ENCODE results near the gene GLTP.

GLTP gene

DNA sequence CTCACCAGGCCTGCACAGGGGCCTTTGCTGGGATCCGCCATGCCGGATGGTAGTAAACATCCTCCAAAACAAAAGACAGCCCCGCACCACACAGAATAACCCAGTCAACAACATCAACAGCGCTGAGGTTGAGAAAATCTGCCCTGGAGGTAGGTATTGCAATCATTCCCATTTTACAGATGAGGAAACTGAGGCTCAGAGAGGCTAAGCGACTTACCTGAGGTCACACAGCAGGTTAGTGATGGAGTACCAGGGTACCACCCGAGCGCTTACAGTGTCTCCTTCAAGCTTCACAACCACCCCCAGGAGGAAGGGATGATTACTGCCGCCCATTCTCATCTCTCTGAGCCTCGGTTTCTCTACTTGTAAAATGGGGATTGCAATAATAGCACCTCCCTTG, 62.1 kb downstream of the GLTP start:
- FAIRE-seq = no peak

DNA sequence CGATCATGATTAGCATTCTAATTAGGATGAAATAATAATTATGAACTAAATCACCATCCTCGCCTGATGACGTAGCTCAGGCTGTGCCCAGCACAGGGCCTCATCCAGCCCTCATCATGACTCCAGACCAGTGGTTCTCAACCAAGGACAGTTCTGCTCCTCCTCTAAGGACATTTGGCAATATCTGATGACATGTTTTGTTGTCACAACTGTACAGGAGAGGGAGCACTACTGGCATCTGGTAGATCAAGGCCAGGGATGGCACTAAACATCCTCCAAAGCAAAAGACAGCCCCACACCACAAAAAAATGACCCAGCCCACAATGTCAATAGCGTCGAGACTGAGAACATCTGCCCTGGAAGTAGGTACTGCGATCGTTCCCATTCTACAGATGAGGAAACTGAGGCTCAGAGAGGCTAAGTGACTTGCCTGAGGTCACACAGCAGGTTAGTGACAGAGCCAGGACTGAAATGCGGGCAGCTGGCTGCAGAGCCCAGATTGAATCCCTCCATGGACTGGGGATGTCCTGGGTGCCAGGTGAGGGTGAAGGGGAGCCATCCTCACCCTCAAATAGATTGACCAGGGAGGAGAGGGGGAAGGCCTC, 62.6 kb downstream of the GLTP start:
- FAIRE-seq = no peak

DNA sequence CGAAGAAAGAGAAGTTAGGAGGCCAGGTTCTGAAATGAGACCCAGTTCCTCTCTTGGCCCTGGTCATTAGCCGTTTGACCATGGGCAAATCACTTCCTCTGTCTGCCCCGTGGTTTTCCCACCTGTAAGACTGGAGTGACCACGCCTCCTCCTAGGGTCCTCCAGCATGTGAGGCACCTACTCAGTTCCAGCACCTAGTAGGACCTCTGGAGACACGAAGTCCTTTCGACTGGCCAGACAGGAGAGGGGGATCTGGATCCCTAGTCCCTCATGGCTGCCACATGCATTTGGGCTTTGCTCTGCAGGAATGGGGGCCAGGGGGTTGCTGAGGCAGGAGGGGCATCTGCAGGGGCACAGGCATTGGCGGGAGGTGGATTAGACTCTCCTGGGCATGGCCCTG, 63.5 kb downstream of the GLTP start:
- FAIRE-seq = no peak

GRCh38 chr12:109815757-109816617, 64.4 kb downstream of the GLTP start:
- no peak for FAIRE-seq

GRCh38 chr12:109815225-109815624, 65.1 kb downstream of the GLTP start:
- FAIRE-seq = no peak

GRCh38 chr12:109814600-109815150, 65.7 kb downstream of the GLTP start:
- FAIRE-seq = no peak

DNA sequence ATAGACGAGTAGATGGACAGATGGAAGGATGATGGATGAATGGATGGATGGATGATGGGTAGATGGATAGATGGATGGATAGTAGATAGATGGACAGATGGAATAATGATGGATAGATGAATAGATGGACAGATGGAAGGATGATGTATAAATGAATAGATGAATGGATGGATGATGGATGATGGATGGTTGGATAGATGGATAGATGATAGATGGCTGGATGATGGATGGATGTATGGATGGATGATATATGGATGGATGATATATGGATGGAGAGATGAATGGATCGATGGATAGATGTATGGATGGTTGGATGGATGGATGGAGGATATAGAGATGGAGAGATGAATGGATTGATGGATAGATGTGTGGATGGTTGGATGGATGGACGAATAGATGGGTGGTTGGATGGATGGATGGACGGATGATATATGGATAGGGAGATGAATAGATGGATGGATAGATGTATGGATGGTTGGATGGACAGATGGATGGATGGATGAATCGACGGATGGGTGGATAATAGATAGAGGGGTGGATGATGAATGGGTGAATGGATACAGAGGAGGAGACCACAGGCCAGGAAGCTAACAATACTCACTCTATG, 66.4 kb downstream of the GLTP start:
- no peak for FAIRE-seq

DNA sequence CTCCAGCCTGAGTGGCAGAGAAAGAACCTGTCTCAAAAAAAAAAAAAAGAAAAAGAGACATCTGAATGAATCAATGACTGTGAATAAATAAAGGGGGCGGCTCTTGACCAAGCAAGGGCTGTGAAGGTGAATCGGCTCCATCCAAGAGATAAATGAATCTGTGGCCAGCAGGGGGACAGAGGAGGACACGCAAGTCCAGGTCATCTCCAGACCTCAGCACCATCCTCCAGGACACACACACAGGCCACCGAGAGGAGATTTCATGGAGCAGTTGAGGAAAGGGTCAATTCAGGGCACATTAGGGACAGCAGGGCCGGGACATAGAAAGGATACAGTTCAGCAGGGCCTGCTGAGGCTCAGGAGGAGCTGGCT, 68.7 kb downstream of the GLTP start:
- FAIRE-seq = no peak

DNA sequence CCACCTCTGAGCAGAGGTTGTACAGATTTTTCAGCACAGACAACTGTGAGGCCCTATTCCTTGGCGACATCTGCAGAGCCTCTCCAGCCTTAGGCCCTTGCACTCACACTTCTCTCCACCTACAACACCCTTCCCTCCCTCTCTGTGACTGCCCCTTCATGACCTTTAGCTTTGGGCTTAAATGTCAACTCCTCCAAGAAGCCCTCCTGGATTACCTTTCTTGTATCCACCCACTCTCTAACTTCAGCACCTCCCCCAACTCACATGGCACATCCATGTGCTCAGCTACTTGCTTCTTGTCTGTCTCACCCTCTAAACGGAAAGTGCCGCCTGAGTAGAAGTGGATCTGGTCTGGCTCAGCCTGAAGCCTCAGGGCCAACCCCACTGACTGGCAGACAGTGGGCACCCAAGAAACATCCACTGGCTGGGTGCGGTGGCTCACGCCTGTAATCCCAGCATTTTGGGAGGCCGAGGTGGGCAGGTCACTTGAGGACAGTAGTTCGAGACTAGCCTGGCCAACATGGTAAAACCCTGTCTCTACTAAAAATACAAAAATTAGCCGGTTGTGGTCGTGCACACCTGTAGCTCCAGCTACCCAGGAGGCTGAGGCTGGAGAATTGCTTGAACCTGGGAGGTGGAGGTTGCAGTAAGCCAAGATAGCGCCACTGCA, 69.3 kb downstream of the GLTP start:
- no peak for FAIRE-seq

GRCh38 chr12:109808876-109809646, 71.3 kb downstream of the GLTP start:
- FAIRE-seq = no peak

- FAIRE-seq = no peak
Observed at GRCh38 chr12:109807954-109808643, 72.2 kb downstream of the GLTP start.

- FAIRE-seq = no peak
Observed at GRCh38 chr12:109804820-109805761, 75.2 kb downstream of the GLTP start.

GRCh38 chr12:109803678-109804077, 76.7 kb downstream of the GLTP start:
- FAIRE-seq = no peak

DNA sequence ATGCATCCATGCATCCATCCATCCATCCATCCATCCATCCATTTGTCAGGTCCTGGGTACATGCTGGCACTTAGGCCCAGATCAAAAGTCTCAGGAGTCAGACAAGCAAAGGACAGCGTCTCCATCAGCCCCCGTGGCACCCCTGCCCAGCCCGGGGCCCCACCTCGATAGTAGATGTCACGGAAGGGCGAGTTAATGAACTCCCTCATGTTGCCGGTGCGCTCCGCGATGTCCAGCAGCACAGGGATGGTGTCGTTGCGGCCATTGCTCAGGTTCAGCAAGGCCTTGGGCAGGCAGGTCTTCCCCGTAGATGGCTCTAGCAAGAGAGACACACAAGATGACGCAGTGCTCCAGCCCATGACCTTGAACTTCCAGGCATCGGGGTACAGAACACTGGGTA, 77.5 kb downstream of the GLTP start:
- FAIRE-seq = no peak
